HG03520 (cell line): ENCODE data around the gene PHB1.
"Not testable (repeated sequence)": the region's sequence is repeated elsewhere in the genome, so short reads cannot be mapped to it uniquely, and the experiment has no call there.

Experiments
- ATAC-seq: cut with Tn5 transposase; IDR thresholded peaks from one replicate; pipeline ENCODE4 v1.9.1; 2021; ENCODE audit warnings: mild to moderate bottlenecking, moderate library complexity; ENCODE audit not compliant: unreplicated experiment

PHB1 gene

DNA sequence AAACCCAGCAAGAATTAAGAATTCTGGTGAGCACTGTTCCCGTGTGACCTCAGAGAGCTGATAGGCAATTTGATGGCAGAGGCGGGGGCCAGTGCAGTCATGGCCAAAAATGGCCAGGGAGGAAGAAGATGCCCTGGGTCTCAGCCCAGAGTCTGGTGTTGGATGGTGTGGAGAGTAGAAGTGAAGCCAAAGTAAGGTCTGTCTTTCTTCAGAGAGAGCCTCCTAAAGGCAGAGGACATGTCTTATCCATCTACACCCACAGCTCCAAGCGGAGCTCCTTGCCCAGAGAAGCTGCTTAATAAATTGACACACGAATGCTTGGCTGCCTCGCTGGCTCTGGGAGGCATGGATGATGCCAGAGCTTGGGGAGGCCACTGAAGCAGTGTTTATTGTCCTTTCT, 32.9 kb downstream of the PHB1 start:
- ATAC-seq: no peak

DNA sequence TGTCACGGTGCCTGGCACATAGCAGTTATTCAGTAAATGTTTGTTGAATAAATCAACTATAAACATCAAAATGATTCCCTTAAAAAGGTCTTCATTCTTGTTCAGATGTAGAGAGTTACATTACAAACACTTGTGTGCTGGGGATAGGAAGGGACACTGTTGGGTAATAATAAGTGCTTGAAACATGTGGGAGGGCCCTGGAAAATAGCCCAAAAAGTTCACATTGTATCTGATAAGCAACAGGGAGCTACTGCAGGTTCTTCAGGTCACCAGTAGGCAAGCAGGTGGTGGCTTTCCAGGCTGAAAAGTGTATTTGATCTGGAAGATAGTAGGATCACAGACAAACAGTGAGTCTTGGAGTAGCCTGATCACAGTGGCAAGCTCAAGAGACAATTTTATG, 33.6 kb downstream of the PHB1 start:
- ATAC-seq: no peak

DNA sequence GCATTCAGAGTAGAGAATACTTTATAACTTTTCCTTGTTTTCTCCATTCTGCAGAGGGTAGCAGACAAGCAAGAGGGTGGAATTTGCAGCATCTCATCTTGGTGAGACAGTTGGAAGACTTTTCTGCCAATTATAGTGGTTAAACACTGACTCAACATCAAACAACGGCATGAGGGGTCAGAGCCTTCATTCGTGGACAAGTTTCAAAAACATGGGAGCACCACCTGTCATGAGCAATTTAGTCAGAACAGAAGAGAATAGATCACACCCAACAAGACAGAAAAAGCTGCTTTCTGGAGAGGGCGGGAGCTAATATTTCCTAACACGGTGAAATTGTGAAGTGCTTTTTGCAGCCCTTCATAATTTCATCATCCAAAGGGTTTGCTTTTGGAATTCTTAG, 34.8 kb downstream of the PHB1 start:
- ATAC-seq: no peak

DNA sequence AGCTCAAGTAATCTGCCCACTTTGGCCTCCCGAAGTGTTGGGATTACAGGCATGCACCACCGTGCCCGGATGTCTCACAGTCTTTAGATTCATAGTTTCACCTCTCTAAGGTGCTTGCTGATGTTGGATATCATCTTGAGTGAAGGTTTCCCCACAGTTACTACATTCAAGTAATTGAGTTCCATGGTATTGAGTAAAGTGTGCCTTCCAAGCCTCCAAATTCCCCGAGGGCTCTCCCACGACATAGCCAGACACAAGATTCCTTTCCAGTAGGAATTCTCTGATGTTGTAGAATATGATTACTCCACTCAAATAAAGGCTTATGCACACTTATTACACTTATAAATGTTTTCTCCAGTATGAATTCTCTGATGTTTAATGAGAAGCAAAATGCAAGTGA, 36.4 kb downstream of the PHB1 start:
- ATAC-seq: no peak

DNA sequence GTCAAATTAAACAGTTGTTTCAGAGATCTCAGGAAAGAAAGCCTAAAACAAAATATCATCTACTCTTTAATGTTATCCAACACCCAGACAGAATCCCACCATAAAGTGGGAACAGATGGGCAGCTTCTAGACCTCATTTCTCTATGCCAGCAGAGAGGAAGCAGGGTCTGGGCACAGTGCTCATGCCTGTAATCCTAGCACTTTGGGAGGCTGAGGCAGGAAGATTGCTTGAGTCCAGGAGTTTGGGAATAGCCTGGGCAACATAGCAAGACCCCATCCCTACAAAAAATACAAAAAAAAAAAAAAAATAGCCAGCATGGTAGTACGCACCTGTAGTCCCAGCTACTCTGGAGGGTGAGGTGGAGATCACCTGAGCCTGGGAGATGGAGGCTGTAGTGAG, 39.1 kb downstream of the PHB1 start:
- no peak for ATAC-seq

DNA sequence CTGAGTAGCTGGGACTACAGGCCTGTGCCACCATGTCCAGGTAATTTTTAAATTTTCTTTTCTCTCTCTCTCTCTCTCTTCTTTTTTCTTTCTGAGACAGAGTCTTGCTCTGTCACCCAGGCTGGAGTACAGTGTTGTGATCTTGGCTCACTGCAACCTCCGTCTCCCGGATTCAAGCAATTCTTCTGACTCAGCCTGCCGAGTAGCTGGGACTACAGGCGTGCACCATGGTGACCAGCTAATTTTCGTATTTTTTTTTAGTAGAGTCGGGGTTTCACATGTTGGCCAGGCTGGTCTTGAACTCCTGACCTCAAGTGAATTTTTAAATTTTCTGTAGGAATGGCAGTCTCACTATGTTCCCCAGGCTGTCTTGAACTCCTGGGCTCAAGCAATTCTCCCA, 41.6 kb downstream of the PHB1 start:
- ATAC-seq: no peak

DNA sequence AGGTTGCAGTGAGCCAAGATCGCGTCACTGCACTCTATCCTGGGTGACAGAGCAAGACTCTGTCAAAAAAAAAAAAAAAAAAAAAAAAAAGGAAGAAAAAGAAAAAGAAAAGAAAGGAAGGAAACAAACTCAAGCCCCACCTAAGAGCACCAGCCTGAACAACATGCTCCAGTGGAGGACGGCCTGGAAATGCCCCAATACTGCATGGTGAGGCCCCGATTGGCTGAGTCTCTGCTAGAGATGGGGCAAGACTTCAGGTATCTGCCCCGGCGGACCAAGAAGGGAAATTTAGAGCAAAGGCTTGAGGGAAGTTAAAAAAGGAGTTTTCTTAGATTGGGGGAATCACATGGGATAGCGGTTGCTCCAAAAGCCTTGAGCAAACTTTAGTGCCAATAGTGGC, 42.3 kb downstream of the PHB1 start:
- no peak for ATAC-seq

DNA sequence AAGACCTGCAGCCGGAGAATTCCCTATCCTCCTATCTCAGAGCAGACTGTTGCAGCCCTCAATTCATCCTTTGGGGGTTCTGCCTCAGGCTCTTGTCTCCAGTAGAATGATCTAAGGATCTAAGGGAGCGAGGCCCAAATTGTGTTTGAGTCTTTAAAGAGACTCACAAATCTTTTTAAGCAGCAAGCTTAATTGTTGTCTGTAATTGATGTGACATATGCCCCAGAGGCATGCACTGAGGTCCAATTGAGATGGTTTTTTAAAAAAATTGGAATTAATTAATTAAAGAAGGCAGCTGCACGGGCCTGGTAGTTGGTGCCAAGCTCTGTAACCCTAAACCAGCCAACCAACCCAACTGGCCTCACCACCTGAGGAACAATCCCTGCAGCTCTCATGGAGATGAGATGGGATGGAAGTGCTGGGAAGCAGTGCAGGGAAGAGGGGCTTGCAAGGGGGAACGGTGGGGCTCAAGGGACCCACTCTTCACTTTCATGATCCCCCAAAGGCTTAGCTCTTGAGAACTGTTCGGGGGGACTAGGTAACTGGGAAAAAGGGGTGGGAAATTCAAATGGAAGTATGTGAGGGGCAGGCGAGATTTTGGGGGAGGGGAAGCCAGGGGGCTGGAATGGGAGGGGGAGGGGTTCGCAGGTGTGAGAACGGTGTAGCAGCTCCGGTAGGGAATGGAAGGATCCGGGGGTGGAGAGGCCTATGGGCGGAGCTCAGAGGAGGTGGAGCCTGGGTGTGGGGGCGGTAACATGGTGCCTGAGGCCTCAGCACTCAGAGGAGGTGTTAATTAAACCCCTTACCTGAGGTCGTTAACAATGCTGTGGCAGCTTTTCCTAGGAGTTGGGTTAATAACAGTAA, 43.5 kb downstream of the PHB1 start:
- no peak for ATAC-seq

DNA sequence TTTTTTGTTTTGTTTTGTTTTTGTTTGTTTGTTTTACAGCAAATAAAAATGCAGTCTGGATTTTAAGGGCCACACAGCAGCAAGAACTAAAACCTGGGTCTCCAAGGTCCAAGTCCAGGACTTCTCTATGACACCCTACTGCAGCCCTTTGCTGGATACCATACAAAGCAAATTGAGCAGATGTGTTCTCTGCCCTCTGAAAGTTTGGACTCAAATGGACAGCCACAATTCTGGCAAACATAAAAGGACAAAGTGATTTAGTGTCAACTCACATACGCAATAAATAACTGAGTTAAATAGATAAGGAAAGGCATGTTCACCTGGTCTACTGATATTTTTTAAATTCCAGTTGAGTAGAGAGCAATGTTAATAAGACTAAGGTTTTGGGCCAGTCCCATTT, 44.9 kb downstream of the PHB1 start:
- ATAC-seq: no peak

DNA sequence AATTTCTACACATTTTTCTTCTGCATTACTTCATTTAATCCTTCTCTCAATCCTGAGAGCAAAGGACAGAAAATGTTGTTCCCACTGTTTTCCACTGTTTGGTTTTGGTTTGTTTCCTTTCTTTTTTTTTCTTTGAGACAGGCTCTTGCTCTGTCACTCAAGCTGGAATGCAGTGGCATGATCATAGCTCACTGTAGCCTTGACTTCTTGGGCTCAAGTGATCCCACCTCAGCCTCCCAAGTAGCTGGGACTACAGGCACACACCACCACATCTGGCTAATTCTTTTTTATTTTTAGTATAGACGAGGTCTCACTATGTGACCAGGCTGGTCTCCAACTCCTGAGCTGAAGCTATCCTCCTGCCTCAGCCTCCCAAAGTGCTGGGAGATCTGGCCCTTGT, 45.6 kb downstream of the PHB1 start:
- no peak for ATAC-seq

DNA sequence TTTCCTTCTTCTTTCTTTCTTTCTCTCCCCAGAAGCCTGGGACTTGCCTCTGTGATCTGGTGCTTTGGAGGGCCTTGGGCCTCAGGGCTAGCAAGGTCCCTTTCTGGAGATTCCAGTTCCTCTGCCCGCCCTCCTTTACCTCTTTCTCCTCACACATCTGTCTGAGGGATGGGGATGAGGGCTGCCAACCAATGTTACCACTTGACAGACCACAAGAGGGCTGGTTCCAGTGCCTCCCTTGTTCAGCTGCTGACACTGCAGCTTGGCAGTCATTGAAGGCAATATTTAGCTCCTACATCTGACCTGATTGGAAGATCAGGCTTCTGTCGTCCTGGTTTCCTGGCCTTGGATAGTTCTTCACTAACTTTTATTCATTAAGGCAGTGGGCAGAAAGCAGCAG, 49.0 kb downstream of the PHB1 start:
- ATAC-seq: no peak

DNA sequence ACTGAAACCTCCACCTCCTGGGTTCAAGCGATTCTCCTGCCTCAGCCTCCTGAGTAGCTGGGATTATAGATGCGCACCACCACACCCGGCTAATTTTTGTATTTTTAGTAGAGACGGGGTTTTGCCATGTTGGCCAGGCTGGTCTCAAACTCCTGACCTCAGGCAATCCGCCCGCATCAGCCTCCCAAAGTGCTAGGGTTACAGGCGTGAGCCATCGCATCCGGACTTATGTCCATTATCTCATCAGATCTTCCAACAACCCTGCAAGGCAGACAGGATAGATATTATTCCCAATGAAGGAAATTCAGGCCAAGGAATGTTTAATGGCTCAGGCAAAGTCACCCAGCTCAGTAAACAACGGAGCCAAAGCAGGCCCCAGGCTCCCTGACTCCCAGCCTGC, 49.6 kb downstream of the PHB1 start:
- ATAC-seq: not testable (repeated sequence)

DNA sequence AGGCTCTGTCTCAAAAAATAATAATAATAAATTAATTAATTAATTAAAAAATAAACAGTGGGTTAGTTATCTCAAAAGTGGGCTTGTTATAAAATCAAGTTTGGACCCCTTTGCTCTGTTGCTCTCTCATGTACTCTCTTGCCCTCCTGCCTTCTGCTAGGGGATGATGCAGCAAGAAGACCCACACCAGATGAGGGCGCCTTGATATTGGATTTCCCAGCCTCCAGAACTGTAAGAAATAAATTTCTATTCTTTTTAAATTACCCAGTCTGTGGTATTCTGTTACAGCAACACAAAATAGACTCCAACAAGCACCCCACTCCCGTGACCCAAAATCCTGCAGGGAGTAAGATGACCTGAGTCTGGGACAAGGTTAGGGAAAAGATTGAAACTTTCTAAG, 50.6 kb downstream of the PHB1 start:
- no peak for ATAC-seq

DNA sequence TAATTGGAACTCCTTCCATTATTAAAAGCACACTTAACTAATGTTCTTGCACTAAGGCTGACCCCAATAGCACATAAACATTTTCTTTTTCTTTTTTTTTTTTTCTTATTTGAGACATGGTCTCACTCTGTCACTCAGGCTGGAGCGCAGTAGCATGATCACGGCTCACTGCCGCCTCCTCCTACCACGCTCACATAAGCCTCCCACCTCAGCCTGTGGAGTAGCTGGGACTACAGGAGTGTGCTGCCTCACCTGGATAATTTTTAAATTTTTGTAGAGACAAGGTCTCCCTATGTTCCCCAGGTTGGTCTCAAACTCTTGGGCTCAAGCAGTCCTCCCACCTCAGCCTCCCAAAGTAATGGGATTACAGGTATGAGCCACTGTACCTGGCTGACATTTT, 51.4 kb downstream of the PHB1 start:
- no peak for ATAC-seq

DNA sequence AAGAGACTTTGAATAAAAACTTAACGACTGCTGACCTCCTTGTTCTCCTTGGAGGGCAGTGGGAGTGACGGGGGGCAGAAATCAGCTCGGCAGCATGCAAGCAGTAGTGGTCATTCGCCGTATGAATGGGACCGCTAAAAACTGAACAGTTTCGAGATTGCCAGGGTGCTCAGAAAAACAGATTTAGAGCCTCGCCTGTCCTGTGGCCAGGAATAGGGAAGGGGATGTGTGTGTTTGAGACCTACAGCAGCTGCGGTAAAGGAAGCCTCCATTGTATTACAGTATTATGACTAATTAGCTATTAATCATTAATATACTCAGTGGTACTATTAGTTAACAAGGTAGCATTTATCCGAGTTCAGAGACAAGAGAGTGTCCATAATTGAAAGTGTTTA, 52.0 kb downstream of the PHB1 start:
- no peak for ATAC-seq

DNA sequence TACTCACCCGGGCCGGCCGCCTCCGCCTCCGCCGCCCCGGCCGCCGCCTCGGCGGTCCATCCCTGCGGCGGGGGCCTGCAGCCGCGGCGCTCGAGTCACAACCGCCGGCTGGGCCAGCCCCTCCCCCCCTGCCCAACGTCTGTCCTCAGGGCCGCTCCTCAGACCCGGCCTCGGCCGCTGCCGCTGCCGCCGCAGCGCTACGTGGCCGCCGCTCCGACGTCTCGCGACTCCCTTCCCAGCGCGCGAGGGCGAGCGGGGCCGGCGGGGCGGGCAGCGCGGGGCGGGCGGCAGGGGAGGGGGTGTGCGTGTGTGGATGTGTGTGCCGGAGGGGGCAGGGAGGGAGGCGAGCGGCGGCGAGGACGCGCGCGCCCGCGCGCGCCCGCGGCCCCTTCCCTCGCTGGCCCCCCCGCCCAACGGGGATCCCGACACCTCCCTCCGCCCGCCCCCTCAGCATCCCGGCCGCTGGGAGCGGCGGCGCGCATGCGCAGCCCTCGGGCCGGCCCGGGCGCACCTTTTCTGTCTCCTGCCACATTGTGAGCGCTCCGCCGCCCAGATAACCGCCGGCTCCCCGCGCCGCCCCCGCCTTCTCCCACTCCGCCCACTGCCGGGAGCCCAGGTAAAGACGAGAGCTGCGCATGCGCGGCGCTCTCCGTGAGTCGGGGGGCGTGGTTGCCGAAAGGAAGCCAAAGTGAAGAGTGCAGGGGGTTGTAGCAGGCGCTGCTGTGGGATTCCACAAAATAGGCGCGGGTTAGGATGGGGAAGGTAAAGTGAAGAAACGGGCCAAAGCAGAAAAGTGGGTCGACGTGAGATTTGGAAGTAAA, 52.6 kb downstream of the PHB1 start, which contains the start of gene ZNF652:
ZNF652 (minus strand) TSS at position 349 of the 821 bp plus-strand sequence. CDS start 44,525 bp downstream, outside the sequence.
- ATAC-seq: peak; percentile 55

DNA sequence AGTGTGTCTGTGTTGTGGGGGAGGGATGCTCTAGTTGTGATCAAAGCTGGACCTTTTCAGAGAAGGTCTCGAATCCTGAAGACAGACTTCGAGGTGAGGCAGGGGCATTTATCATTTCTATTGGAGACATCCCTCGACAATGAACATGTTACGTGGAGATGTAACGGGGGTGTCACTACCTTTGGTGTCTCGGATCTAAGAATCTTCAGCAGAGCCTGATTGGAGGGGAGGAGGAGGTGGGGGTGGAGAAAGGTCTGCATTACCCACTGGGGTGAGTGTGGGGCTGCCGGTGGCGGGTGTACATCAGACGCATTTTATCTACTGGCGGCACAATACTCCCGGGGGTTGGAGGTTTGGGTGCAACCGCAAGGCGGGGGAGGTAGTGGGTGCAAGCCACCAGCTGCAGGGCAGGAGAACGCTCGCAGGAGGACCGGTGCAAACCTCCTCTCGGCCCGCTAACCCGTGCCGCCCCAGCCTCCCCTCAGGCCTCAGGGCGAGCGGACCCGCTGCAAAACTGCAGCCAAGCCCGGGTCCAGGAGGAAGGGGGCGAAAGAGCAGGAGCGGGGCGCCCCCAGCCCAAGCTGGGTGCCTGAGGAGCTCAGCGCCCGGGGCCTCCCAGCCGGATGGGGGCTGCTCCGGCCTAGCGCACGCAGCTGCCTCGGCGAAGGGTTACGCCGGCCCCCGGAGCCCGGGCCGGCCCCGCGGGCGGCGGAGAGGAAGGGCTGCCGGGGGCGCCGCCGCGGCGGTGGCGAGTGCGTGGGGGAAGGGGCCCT, 53.4 kb downstream of the PHB1 start:
- peak; percentile 14 for ATAC-seq

DNA sequence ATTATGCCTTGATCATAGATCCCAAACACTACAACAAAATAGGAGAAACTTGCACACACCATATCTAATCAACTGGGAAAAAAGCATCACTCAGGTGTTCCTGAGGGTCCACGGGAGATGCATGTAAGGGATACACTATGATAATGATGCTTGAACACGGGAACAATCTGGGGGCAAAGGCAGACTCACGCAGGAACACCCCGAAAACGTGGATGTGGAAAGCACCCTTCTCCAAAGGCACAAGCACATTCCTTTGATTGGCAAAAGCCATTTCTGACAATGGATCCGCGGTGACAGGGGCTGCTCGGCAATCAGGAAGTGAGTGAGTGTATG, 53.9 kb downstream of the PHB1 start:
- no peak for ATAC-seq

DNA sequence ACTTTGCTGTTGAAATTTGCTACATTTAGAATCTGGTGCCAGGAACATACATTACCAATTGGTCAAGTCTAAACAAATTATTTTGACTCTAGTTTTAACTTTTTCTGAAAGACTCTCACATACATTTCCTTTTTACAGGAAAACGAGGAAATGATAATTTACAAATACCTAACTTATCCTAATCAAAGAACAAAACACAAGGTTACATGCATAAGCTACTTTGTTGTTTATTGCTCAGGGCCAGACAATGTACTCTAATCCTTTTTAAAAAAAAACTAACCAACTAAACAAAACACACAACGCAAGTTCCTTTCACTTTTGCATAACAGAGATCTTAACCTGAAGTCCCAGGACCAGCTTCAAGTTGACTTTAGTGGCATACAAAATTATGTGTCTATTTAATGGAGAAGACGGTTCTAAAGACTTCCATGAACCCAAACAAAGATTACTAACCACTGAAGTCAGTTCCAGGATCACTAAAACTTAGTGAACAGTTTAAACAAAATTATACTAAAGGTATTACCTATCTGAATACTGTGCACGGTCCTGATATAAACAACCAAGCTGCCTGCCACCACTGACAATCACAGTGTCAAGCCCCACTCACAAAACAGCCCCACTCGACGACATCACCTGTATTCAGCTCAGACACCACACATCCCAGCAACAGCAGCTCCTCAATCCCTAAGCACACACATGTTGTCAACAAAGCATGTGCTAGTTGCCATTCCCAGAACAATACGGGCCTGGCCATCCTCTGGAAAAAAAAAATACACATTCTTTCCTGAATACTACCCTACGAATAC, 54.5 kb downstream of the PHB1 start:
- no peak for ATAC-seq

DNA sequence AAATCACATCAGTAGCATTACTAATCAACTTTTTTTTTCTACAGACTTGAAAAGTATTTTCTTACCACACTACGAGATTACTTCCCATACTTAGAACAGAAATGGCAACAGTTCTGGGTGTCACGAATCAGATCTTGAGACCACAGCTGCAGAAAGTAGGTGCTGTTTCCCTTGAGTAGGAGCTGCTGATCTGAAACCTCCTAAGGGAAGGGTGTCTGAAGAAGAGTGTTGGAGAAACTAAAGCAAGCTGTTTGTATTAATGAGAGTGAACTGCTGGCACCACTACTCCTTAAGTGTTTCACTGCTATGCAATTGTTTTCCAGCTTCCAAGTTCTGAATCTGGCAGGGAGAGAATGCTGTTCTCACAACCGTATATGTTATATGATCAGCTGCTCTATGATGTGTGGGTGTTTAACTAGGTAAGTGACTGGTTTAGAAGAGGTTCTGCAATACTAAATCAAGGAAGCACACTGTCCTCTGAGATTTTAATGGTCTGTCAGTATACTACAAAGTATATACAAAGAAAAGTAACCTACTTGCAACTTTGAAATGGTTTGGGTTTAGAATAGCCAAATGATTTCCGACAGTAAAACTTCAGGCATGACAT, 55.9 kb downstream of the PHB1 start:
- no peak for ATAC-seq
